Neural cell (in vitro differentiated cells): ENCODE results near the gene CRX. TPM values are rescaled to one million over a fixed set of nuclear protein-coding genes. Genes with fewer than 3 reads are reported as not detected.

Experiments
- H2AFZ ChIP-seq: fragments of 200-600, 300-800 bp; sonication (generic), shearing (Covaris generic); 2 replicates; pipeline ENCODE4 v1.6.0; 2014; ENCODE audit warnings: low read depth, mild to moderate bottlenecking, antibody characterized with exemption, low read length, moderate library complexity
- H3F3A ChIP-seq: fragments of 200-600 bp; shearing (Covaris generic); 2 replicates; pipeline ENCODE4 v1.6.1; 2016; ENCODE audit warnings: mild to moderate bottlenecking, moderate library complexity, mixed read lengths, antibody characterized with exemption, low read length; ENCODE audit not compliant: insufficient read depth, poor library complexity, severe bottlenecking
- H3K27ac ChIP-seq: fragments of 200-600, 300-800 bp; sonication (generic), shearing (Covaris generic); 2 replicates; pipeline ENCODE4 v1.5.1; 2014; ENCODE audit warnings: mild to moderate bottlenecking, low read length, moderate library complexity
- H3K27me3 ChIP-seq: fragments of 300-800, 200-600 bp; sonication (generic), shearing (Covaris generic); 2 replicates; pipeline ENCODE4 v1.6.0; 2014; ENCODE audit warnings: mild to moderate bottlenecking, low read depth, low read length, moderate library complexity; ENCODE audit not compliant: insufficient read depth
- H3K36me3 ChIP-seq: fragments of 300-800, 200-600 bp; sonication (generic), shearing (Covaris generic); 2 replicates; pipeline ENCODE4 v1.5.1; 2014; ENCODE audit warnings: mild to moderate bottlenecking, antibody characterized with exemption, low read length, moderate library complexity; ENCODE audit not compliant: insufficient read depth
- H3K4me2 ChIP-seq: fragments of 300-800, 200-600 bp; sonication (generic), shearing (Covaris generic); 2 replicates; pipeline ENCODE4 v1.6.0; 2014; ENCODE audit warnings: mild to moderate bottlenecking, low read length
- H3K4me3 ChIP-seq: fragments of 300-800, 200-600 bp; sonication (generic), shearing (Covaris generic); 2 replicates; pipeline ENCODE4 v1.5.1; 2014; ENCODE audit warnings: mild to moderate bottlenecking, low read length, moderate library complexity
- H3K79me2 ChIP-seq: fragments of 200-600 bp; shearing (Covaris generic); replicated peaks from 2 replicates; pipeline ENCODE4 v1.6.0; 2014; ENCODE audit warnings: mild to moderate bottlenecking, low read length, moderate library complexity; ENCODE audit not compliant: insufficient read depth
- H3K9ac ChIP-seq: fragments of 300-800, 200-600 bp; sonication (generic), shearing (Covaris generic); 2 replicates; pipeline ENCODE4 v1.6.1; 2016; ENCODE audit warnings: mild to moderate bottlenecking, low read length, mixed read lengths
- H3K9me2 ChIP-seq: fragments of 200-600 bp; shearing (Covaris generic); 2 replicates; pipeline ENCODE4 v1.6.1; 2016; ENCODE audit warnings: mild to moderate bottlenecking, low read length, mixed read lengths; ENCODE audit not compliant: insufficient read depth
- H3K9me3 ChIP-seq: fragments of 200-600, 300-800 bp; sonication (generic), shearing (Covaris generic); 2 replicates; pipeline ENCODE4 v1.6.1; 2016; ENCODE audit warnings: mild to moderate bottlenecking, mixed run types, low read length, moderate library complexity, mixed read lengths
- H4K20me1 ChIP-seq: fragments of 200-600 bp; shearing (Covaris generic); 2 replicates; pipeline ENCODE4 v1.6.1; 2016; ENCODE audit warnings: mild to moderate bottlenecking, mixed run types; ENCODE audit not compliant: insufficient read depth
- EP300 ChIP-seq: fragments of 450-650 bp; conservative IDR thresholded peaks from 2 replicates; pipeline ENCODE4 v1.6.1; 2014; ENCODE audit warnings: antibody characterized with exemption, mild to moderate bottlenecking, moderate library complexity; ENCODE audit not compliant: poor library complexity, severe bottlenecking
- EZH2 ChIP-seq: fragments of 200-600, 300-800 bp; shearing (Covaris generic), sonication (generic); IDR thresholded peaks from 2 replicates; pipeline ENCODE4 v1.6.1; 2014; ENCODE audit warnings: antibody characterized with exemption, low read length, borderline replicate concordance, mild to moderate bottlenecking; ENCODE audit not compliant: insufficient read depth, poor library complexity, severe bottlenecking
- MXI1 ChIP-seq: fragments of 450-650 bp; conservative IDR thresholded peaks from 2 replicates; pipeline ENCODE4 v1.6.1; 2014; ENCODE audit warnings: antibody characterized with exemption, mild to moderate bottlenecking; ENCODE audit not compliant: poor library complexity, severe bottlenecking
- POLR2AphosphoS5 ChIP-seq: IDR thresholded peaks from 2 replicates; pipeline ENCODE4 v1.6.1; 2012
- RAD21 ChIP-seq: fragments of 450-650 bp; conservative IDR thresholded peaks from 2 replicates; pipeline ENCODE4 v1.6.1; 2014; ENCODE audit warnings: antibody characterized with exemption, mild to moderate bottlenecking, moderate library complexity
- SMC3 ChIP-seq: fragments of 450-650 bp; conservative IDR thresholded peaks from 2 replicates; pipeline ENCODE4 v1.6.1; 2014; ENCODE audit warnings: antibody characterized with exemption, mild to moderate bottlenecking, moderate library complexity; ENCODE audit not compliant: poor library complexity
- TAF1 ChIP-seq: IDR thresholded peaks from 2 replicates; pipeline ENCODE4 v1.6.1; 2012; ENCODE audit warnings: low read depth
- polyA plus RNA-seq: library from polyadenylated mRNA; depleted of rRNA; stranded (reverse); fragments of >200 nt; gene quantifications from 2 replicates; pipeline ENCODE4 v1.2.3, GENCODE V29; 2014
- TF ChIP-seq, protein P1 (sequence below): IDR thresholded peaks from 2 replicates; pipeline ENCODE4 v1.6.1; 2012; ENCODE audit warnings: borderline replicate concordance
- TF ChIP-seq, protein P2 (sequence below): fragments of 450-650 bp; IDR thresholded peaks from 2 replicates; pipeline ENCODE4 v1.5.1; 2014; ENCODE audit warnings: antibody characterized with exemption, mild to moderate bottlenecking, moderate library complexity; ENCODE audit not compliant: poor library complexity, severe bottlenecking

CRX gene
- polyA plus RNA-seq, 1 donor from 2014 or later: not detected

DNA sequence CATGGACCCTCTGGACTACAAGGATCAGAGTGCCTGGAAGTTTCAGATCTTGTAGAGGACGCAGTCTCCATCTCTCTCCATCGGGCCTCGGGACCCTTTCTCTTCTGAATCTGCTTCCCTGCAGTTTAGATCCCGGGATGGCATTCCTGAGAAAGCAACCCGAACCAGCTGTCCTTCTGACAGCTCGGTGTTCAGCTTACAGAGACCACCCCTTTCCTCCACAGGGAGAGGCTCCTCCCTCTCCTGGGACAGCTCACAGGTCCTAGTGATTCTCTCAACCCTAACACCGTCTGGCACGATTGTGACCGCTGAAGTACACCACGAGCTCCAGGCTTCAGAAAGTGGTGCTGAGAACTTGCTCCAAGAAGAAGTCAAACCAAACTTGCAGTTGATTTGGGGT lies 18.2 kb downstream of the CRX start:
- Histone ChIP-seq H3K9ac (no peak overlapping the region), H2AFZ (no peak overlapping the region), H3K27me3 (no peaks in the 10 kb centered on the region), H3K79me2 (no peaks in the 10 kb centered on the region), H4K20me1 (no peaks in the 10 kb centered on the region), H3F3A (no peaks in the 10 kb centered on the region), H3K4me2 (no peak overlapping the region), H3K36me3 (no peaks in the 10 kb centered on the region), H3K27ac (no peak overlapping the region), H3K9me3 (no peaks in the 10 kb centered on the region), H3K9me2 (no peaks in the 10 kb centered on the region), H3K4me3 (no peak overlapping the region)
- TF ChIP-seq SMC3 (no peak), EP300 (no peak), MXI1 (no peak), POLR2AphosphoS5 (no peak), EZH2 (no peak), TAF1 (no peak), RAD21 (no peak)
- TF ChIP-seq, protein P1, sequence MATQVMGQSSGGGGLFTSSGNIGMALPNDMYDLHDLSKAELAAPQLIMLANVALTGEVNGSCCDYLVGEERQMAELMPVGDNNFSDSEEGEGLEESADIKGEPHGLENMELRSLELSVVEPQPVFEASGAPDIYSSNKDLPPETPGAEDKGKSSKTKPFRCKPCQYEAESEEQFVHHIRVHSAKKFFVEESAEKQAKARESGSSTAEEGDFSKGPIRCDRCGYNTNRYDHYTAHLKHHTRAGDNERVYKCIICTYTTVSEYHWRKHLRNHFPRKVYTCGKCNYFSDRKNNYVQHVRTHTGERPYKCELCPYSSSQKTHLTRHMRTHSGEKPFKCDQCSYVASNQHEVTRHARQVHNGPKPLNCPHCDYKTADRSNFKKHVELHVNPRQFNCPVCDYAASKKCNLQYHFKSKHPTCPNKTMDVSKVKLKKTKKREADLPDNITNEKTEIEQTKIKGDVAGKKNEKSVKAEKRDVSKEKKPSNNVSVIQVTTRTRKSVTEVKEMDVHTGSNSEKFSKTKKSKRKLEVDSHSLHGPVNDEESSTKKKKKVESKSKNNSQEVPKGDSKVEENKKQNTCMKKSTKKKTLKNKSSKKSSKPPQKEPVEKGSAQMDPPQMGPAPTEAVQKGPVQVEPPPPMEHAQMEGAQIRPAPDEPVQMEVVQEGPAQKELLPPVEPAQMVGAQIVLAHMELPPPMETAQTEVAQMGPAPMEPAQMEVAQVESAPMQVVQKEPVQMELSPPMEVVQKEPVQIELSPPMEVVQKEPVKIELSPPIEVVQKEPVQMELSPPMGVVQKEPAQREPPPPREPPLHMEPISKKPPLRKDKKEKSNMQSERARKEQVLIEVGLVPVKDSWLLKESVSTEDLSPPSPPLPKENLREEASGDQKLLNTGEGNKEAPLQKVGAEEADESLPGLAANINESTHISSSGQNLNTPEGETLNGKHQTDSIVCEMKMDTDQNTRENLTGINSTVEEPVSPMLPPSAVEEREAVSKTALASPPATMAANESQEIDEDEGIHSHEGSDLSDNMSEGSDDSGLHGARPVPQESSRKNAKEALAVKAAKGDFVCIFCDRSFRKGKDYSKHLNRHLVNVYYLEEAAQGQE: no peak
- TF ChIP-seq, protein P2, sequence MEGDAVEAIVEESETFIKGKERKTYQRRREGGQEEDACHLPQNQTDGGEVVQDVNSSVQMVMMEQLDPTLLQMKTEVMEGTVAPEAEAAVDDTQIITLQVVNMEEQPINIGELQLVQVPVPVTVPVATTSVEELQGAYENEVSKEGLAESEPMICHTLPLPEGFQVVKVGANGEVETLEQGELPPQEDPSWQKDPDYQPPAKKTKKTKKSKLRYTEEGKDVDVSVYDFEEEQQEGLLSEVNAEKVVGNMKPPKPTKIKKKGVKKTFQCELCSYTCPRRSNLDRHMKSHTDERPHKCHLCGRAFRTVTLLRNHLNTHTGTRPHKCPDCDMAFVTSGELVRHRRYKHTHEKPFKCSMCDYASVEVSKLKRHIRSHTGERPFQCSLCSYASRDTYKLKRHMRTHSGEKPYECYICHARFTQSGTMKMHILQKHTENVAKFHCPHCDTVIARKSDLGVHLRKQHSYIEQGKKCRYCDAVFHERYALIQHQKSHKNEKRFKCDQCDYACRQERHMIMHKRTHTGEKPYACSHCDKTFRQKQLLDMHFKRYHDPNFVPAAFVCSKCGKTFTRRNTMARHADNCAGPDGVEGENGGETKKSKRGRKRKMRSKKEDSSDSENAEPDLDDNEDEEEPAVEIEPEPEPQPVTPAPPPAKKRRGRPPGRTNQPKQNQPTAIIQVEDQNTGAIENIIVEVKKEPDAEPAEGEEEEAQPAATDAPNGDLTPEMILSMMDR: no peak

DNA sequence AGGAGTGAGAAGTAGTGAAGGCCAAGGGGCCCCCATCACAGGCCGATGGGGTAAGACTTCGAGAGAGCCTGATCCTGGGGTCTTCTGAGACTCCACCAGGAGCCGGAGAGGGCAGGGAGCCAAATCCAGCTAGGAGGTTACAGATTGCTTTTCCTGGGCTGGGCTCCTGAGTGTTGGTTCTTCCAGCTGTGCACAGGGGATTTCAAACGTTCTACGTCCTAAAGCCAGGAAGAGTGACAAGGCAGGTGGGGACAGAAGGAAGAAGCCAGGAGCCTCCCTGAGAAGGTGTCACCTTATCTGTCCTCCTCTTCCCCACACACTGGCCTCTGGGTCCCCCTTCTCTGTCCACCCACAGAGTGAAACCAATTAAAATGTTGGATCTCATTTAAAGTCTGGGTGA lies 21.2 kb downstream of the CRX start:
- no peak for TF ChIP-seq MXI1
- no peak for TF ChIP-seq EZH2
- no peak for TF ChIP-seq SMC3
- no peak for TF ChIP-seq EP300
- TF ChIP-seq, protein P1: no peak
- no peak for TF ChIP-seq TAF1
- no peak for TF ChIP-seq POLR2AphosphoS5
- TF ChIP-seq RAD21: no peak
- TF ChIP-seq, protein P2: no peak
- H2AFZ ChIP-seq: no peak overlapping the region
- no peaks in the 10 kb centered on the region for H3K9me3 ChIP-seq
- H3K27ac ChIP-seq: no peak overlapping the region
- H3K36me3 ChIP-seq: no peaks in the 10 kb centered on the region
- H3K9ac ChIP-seq: no peak overlapping the region
- H3F3A ChIP-seq: no peaks in the 10 kb centered on the region
- H3K27me3 ChIP-seq: no peaks in the 10 kb centered on the region
- H3K4me3 ChIP-seq: no peak overlapping the region
- no peaks in the 10 kb centered on the region for H3K9me2 ChIP-seq
- no peaks in the 10 kb centered on the region for H4K20me1 ChIP-seq
- H3K79me2 ChIP-seq: no peaks in the 10 kb centered on the region
- no peak overlapping the region for H3K4me2 ChIP-seq
